C4-2B (cell line): ENCODE data around the gene ATP1A3.

Experiments
- H3K27ac ChIP-seq: fragments of 450-650 bp; 2 replicates; pipeline ENCODE4 v1.5.1; 2017
- CTCF ChIP-seq: fragments of 450-650 bp; conservative IDR thresholded peaks from 2 replicates; pipeline ENCODE4 v1.5.1; 2017; ENCODE audit warnings: mild to moderate bottlenecking
- ZFX ChIP-seq: fragments of 450-650 bp; IDR thresholded peaks from 2 replicates; pipeline ENCODE4 v1.6.1; 2017

ATP1A3 gene

GRCh38 chr19:41990028-41990427 is 4.0 kb downstream of the ATP1A3 start:
- TF ChIP-seq CTCF (no peak), ZFX (no peak)
- no peak overlapping the region for H3K27ac ChIP-seq

DNA sequence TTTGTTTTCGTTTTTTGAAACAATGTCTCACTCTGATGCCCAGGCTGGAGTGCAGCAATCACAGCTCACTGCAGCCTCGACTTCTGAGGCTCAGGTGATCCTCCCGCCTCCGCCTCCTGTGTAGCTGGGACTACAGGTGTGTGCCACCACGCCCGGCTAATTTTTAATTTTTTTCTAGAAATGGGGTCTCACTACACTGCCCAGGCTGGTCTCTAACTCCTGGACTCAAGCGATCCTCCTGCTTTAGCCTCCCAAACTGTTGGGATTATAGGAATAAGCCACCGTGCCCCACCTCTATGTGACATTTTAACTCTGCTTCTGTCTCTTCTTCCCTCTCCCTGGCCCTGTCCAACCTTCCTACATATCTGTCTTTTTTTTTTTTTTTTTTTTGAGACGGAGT is 5.1 kb downstream of the ATP1A3 start:
- H3K27ac ChIP-seq: no peak overlapping the region
- TF ChIP-seq CTCF (no peak), ZFX (no peak)

GRCh38 chr19:41987141-41987860 is 6.7 kb downstream of the ATP1A3 start:
- no peak overlapping the region for H3K27ac ChIP-seq
- TF ChIP-seq CTCF (no peak), ZFX (no peak)

DNA sequence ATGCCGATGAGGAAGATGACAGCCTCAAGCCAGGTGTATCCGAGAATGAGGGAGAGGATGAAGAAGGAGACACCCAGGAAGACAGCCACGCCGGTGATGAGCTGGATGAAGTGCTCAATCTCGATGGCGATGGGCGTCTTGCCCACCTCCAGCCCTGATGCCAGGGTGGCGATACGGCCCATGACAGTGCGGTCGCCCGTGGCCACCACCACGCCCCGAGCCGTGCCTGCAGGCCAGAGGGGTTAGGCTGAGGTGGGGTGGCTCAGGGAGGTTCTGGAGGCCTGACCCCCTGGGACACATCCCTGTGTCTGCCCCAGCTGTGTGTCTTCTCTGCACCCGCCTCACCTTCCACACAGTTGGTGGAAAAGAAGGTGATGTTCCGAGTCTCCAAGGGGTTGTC is 9.1 kb downstream of the ATP1A3 start:
- TF ChIP-seq CTCF (no peak), ZFX (no peak)

GRCh38 chr19:41981724-41982123 is 12.3 kb downstream of the ATP1A3 start:
- TF ChIP-seq ZFX (no peak), CTCF (no peak)
- H3K27ac ChIP-seq: no peak overlapping the region

More for the DNA sequence above, 9.1 kb downstream of the ATP1A3 start:
- no peak overlapping the region for H3K27ac ChIP-seq

DNA sequence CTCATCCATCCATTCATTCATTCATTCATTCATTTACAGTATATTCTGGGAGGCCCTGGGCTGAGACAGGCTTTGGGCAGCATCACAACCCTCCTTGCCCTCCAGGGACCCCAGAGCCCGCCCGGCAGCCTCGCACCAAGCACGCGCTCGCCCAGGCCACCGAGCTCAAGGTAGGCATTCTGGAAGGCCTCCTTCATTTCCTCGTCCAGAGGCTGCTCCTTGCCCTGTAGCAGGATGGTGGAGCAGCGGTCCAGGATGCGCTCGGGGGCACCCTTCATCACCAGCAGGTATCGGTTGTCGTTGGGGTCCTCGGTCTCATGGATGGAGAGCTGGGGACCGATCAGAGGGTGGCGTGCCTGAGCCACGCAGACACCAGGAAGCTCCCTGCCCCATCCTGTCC is 15.6 kb downstream of the ATP1A3 start:
- TF ChIP-seq CTCF: no peak
- TF ChIP-seq ZFX: no peak
- H3K27ac ChIP-seq: no peak overlapping the region

GRCh38 chr19:41977916-41978315 is 16.1 kb downstream of the ATP1A3 start:
- TF ChIP-seq CTCF: no peak
- TF ChIP-seq ZFX: no peak
- H3K27ac ChIP-seq: no peak overlapping the region
